ENCODE results near the gene LUC7L. TPM values are rescaled to one million over a fixed set of nuclear protein-coding genes. Genes with fewer than 3 reads are reported as not detected.

LUC7L gene
- 100 to 1,000 TPM in 3 of 4 donors, 10 to 100 TPM in 1; 85.1 to 316 (median 153) TPM for total RNA-seq

GRCh38 chr16:228852-229730 is at the start of gene LUC7L:
TSS of gene LUC7L (minus strand) at chr16:229449. CDS start at chr16:229339, 110 bp downstream.
- H3K27me3 ChIP-seq = no peaks in the 10 kb centered on the region
- DNase-seq = peak; percentile 90
- in situ Hi-C loops (cut with MboI; ENCODE audit: low pct_ligation_motif_present in 1 of 4, low pct_unique_long_range_greater_than_20kb in 1 of 4, low sequenced_read_pairs in 3 of 4) = no loop called here

GRCh38 chr16:278863-279366 is 49.7 kb upstream of the LUC7L start:
- no peak overlapping the region for H3K27ac ChIP-seq
- no peak overlapping the region for H3K4me3 ChIP-seq
- intact Hi-C loops (cut with DNase I; ENCODE audit: low total_unique reads) = no loop called here
- TF ChIP-seq POLR2AphosphoS5 (IDR thresholded peaks at IDR 0.05) (no peak), EP300 (IDR thresholded peaks at IDR 0.05; ENCODE audit: low read depth) (no peak), CTCF (IDR thresholded peaks at IDR 0.05) (no peak), POLR2A (IDR thresholded peaks at IDR 0.05) (no peak)
- 51 to 52% methylated on average over 6 of the region's 6 CpGs for WGBS, 2 donors (ENCODE audit: low coverage in 1 of 2)
- H3K27me3 ChIP-seq = peaks cover 63% of the 10 kb centered on the region
- in situ Hi-C loops (cut with MboI; ENCODE audit: low pct_ligation_motif_present in 1 of 4, low pct_unique_long_range_greater_than_20kb in 1 of 4, low sequenced_read_pairs in 3 of 4) = no loop called here
- peaks cover 11 to 36% (median 19%) of the 10 kb centered on the region in 4 donors for H3K4me1 ChIP-seq
- H3K36me3 ChIP-seq = no peaks in the 10 kb centered on the region
- H3K9me3 ChIP-seq = no peaks in the 10 kb centered on the region
- no peak for DNase-seq

More at GRCh38 chr16:228852-229730, at the start of gene LUC7L:
- peak in 1 of 5 experiments; percentile 16 for TF ChIP-seq CTCF (IDR thresholded peaks at IDR 0.05)
- TF ChIP-seq POLR2AphosphoS5 (IDR thresholded peaks at IDR 0.05) = peak; percentile 98
- peak; percentile 94 for TF ChIP-seq POLR2A (IDR thresholded peaks at IDR 0.05)
- TF ChIP-seq EP300 (IDR thresholded peaks at IDR 0.05; ENCODE audit: low read depth) = peak; percentile 44
- peaks cover 0 to 25% (median 11%) of the 10 kb centered on the region in 4 donors for H3K36me3 ChIP-seq
- peak within 1 kb of the TSS; percentile 79 to 91 (median 86) for H3K4me3 ChIP-seq
- H3K4me1 ChIP-seq = peaks cover 9 to 25% (median 16%) of the 10 kb centered on the region in 4 donors
- no peaks in the 10 kb centered on the region for H3K9me3 ChIP-seq
- 2 to 23% methylated on average over 4 to 80 of the region's 88 CpGs for WGBS, 2 donors (ENCODE audit: low coverage in 1 of 2)
- H3K27ac ChIP-seq = peak within 1 kb of the TSS; percentile 96 to 98 (median 97)
- intact Hi-C loops (cut with DNase I; ENCODE audit: low total_unique reads) = no loop called here

GRCh38 chr16:276426-277077 is 47.3 kb upstream of the LUC7L start:
- peaks cover 44% of the 10 kb centered on the region for H3K27me3 ChIP-seq

More at GRCh38 chr16:276426-277077, 47.3 kb upstream of the LUC7L start:
- Histone ChIP-seq H3K4me1 (peaks cover 11 to 35% (median 26%) of the 10 kb centered on the region in 4 donors), H3K27ac (no peak overlapping the region), H3K9me3 (no peaks in the 10 kb centered on the region), H3K36me3 (no peaks in the 10 kb centered on the region), H3K4me3 (no peak overlapping the region)
- in situ Hi-C loops (cut with MboI; ENCODE audit: low pct_ligation_motif_present in 1 of 4, low pct_unique_long_range_greater_than_20kb in 1 of 4, low sequenced_read_pairs in 3 of 4) (no loop called here), intact Hi-C loops (cut with DNase I; ENCODE audit: low total_unique reads) (no loop called here)
- no peak for TF ChIP-seq CTCF (IDR thresholded peaks at IDR 0.05)
- TF ChIP-seq EP300 (IDR thresholded peaks at IDR 0.05; ENCODE audit: low read depth) = no peak
- no peak for TF ChIP-seq POLR2A (IDR thresholded peaks at IDR 0.05)
- no peak for TF ChIP-seq POLR2AphosphoS5 (IDR thresholded peaks at IDR 0.05)
- 71 to 75% methylated on average over 5 to 20 of the region's 20 CpGs for WGBS, 2 donors (ENCODE audit: low coverage in 1 of 2)
- DNase-seq = no peak
